Fibroblast of skin of right quadriceps (primary cell): ENCODE results near the gene LGALS7.

Experiments used
- DNase-seq: peaks from one replicate; pipeline ENCODE4 v3.0.0-alpha.2; 2013

The LGALS7 gene

GRCh38 chr19:38737921-38738737, 35.2 kb downstream of the LGALS7 start:
- DNase-seq, result no peak

GRCh38 chr19:38737281-38737865, 35.9 kb downstream of the LGALS7 start:
- DNase-seq, result no peak

DNA sequence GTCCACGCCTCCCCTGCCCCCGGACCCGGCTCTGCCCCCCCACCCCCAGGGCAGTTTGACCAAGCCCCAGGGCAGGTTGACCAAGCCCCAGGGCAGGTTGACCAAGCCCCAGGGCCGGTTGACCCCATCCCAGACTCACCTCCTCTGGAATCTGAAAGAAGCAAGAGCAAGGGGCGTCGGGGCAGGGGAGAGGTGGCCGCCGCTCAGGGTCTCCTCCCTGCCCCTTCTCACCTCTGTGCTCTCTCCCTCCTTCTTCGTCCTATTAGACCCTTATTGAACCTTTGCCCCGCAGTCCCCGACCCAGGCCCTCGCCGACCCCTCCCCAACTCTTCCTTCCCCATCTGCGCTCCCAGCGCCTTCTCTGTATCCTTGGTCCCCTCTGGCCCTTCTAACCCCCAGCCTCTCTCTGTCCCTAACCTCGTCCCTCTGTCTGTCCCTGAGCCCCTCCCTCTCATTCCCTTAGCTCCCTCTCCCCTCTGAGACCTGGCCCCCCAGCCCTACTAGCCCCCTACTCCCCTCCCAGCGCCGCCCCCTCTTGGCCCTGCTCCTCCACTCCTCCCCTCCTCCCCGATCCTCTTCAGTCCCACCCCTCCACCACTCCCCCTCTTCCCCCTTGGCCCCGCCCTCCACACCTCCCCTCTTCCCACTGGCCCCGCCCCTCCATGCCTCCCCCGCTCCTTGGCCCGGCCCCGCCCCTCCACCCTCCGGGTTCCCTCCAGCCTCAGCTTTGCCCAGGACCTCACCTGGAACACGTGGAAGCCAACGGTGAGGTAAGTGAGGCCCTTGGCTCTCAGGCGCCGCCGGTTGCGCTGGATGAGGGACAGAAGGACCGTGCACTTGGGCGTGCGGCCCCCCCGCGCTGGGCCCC, 36.7 kb downstream of the LGALS7 start:
- peak; percentile 40 for DNase-seq

GRCh38 chr19:38736036-38736412, 37.3 kb downstream of the LGALS7 start:
- no peak for DNase-seq

DNA sequence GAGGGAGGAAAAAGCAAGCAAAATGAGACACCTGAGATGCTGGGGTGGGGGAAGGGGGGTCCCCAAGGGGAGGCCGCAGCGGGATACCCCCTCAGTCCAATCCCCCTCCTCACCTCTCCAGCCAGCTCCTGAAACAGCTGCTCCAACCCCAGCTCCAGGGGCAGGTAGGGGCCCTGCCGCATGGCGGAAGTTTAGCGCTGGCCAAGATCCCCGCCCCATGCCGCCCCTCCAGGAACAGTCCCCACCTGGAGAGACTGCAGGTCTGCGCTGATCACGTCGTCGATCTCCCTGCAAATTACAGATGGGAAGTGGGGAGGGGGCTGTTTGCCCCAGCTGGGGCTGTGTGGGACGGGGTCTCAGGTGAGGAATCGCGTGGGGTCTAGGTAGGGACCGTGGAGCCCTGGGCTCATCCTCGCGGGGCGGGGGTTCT, 38.0 kb downstream of the LGALS7 start:
- no peak for DNase-seq

- DNase-seq, result no peak
Measured at GRCh38 chr19:38734426-38735256, 38.7 kb downstream of the LGALS7 start.

GRCh38 chr19:38734176-38734425, 39.2 kb downstream of the LGALS7 start:
- DNase-seq, result no peak

DNA sequence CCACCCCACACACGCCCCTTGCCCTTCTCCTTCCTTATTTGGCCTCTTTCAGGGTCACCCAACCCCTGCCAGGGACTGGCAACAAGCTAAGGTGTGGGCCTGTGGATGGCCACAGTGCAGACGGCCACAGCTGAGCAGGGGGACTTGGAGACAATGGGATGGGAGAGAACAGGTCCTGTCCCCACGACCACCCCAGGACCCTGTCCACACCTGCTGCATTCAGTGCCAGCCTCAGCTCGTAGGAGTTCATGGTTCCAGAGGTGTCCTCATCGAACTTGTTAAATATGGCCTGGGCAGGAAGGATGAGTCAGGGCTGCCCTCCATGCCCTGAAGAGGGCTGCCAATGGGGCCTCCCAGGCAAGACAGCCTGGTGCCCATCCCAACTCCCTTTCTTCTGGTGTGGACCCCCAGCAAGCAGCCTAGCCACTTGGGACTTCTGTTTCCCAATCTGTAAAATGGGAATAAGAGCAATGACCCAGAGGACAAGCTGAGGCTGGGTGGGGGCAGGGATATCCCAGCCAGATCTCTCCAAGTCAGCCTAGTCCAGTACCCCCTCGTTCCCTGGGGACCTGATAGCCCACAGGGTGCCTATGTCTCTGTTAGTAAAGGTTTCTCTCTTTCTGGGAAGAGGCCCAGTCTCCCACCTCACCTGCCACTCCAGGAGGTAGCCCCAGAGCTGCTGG, 39.7 kb downstream of the LGALS7 start:
- no peak for DNase-seq

DNA sequence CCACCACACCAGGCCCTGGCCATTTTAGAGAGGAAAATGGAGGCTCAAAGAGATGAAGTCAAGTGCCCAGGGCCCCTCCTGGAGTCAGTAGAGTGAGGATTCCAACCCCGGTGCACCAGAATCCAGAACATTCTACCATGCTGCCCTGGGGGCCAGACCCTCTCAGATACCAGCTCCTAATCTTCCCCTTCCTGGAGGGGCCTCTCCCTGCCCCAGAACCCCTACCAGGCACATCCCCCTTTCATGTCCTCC, 40.1 kb downstream of the LGALS7 start:
- no peak for DNase-seq

- DNase-seq, result no peak
Measured at GRCh38 chr19:38731654-38732301, 41.5 kb downstream of the LGALS7 start.

DNA sequence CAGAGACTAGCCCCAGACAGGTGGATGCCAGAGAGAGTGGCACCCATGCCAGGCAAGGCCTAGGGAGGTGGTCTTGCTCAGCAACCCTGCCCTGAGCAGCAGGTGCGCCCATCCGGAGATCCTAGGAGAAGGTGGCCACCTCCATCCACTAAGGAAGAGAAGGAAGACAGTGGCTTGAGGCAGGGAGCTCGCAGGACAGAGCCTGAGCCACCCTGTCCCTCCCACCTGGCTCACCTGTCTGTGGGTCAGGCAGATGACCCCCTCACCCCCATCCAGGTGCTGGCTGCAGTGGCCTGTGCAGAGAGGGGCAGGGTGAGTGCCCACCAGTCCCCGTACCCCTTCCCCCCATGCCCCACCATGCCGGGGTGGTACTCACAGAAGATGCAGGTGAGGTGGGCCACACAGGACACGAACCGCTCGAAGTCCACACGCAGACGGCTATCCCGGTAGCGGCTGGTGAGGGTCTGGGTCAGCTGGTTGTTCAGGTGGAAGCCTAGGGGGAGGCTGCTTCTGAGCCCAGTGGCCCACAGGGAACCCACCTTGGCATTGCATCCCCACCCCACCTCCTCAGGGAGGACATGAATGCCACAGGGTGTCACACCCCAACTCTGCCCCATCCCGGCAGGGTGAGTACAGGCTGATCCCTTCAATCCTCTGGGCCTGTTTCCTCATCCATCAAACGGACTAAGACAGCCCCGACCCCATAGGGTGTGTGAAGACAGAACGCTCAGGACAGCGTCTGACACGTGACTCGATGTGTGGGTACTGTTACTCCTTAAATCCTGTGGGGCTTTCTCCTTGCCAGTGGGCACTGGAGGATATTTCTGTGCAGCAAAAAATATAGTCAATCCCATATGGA, 42.4 kb downstream of the LGALS7 start:
- no peak for DNase-seq

- DNase-seq, result no peak
Measured at GRCh38 chr19:38730470-38730730, 42.9 kb downstream of the LGALS7 start.

GRCh38 chr19:38729653-38730469, 43.5 kb downstream of the LGALS7 start:
- peak; percentile 47 for DNase-seq

DNA sequence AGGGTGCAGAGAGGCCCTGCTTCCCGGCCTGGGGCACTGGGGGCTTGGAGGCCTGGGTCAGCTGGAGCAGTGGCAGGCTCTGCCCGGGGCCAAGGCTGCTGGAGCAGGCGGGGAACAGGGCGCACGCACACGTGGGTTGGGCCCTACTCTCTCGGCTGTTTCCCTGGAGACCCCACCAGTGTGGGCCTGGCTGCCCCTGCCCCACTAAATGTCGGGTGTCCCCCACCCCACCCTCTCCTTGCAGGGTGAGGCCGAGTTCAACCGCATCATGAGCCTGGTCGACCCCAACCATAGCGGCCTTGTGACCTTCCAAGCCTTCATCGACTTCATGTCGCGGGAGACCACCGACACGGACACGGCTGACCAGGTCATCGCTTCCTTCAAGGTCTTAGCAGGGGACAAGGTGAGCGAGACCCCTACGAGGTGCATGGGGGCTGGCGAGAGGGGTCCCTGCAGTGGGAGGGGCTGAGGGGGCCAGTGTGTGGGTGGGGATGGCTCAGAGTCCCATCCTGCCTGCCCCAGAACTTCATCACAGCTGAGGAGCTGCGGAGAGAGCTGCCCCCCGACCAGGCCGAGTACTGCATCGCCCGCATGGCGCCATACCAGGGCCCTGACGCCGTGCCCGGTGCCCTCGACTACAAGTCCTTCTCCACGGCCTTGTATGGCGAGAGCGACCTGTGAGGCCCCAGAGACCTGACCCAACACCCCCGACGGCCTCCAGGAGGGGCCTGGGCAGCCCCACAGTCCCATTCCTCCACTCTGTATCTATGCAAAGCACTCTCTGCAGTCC, 44.4 kb downstream of the LGALS7 start:
- no peak for DNase-seq

- DNase-seq, result no peak
Measured at GRCh38 chr19:38727868-38728660, 45.3 kb downstream of the LGALS7 start.

DNA sequence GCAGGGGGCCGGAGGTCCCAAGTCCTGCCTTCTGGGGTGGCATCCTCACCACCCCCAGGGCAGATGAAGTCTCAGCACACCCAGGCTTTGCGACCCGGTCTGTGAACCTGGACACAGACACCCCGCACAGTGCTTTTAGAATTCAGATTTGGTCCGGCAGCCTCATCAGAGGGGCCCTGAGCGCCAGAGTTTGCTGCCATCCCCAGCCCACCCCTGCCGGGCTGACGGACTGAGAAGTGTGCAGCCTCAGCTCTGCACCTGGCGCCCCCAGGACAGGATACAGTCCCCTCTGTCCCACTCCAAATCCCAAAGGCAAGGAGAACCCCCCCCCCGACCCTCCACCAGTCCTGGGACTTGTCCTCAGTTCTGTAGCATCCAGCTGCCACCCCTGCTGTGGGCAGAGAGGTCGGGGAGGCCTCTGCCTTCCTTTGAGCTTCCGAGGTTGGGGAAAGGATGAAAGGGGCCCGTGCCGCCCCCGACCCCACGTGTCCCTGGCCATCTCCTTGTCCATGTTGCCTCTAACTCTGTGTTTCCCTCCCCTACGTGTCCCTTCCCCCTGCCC, 45.9 kb downstream of the LGALS7 start:
- DNase-seq, result no peak

DNA sequence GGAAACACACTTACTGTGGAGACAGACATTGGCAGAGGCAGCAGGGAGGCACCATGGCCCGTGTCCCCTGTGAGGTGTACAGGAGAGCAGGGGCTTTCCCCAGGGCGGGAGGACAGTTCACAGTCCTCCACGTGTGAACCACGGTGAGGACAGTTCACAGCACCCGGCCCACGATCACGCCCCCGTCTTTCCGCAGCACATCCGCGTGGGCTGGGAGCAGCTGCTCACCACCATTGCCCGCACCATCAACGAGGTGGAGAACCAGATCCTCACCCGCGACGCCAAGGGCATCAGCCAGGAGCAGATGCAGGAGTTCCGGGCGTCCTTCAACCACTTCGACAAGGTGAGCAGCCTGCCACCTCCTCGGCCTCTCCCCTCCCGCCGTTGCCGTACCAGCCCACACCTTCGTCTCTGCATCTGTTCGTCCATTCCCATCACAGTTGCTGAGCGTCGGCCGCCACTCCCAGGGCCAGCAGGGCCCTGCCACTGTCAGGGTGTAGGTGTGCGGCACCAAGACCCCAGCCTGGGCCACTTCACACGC, 46.5 kb downstream of the LGALS7 start:
- no peak for DNase-seq

DNA sequence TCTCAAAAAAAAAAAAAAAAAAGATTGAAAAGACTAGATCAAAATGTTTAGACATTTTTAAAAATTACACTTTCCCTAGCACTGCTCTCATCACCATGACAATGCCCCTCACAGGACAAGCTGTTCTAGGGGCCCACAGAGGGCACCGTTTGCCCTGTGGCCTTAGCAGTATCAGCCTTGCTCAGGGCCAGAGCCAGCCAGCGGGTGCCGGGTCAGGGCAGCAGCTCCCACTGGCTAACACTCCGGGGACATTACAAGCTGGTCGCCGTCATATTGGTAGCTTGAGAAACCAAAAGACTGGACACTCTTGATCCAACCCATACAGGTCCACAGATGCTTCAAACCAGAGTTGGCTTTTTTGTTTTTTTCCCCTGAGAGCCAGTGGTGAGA, 47.0 kb downstream of the LGALS7 start:
- DNase-seq, result no peak
